Breast epithelium (tissue), 4 donors: Measurements from ENCODE around the gene YAF2. TPM values are rescaled to one million over a fixed set of nuclear protein-coding genes. Genes with fewer than 3 reads are reported as not detected.

ENCODE experiments used
- DNase-seq, 2 donors: peaks; one replicate each; pipeline ENCODE4 v3.0.0-alpha.2; 2019; ENCODE audit warnings: low spot score in 2 of 2
- H3K27ac ChIP-seq, 2 donors: fragments of 200-600 bp; sonication (generic) in 1 of 2; one replicate each; pipeline ENCODE4 v1.5.1; 2016 to 2019; ENCODE audit warnings: mild to moderate bottlenecking in 1 of 2
- H3K27me3 ChIP-seq, 2 donors: fragments of 200-600 bp; sonication (generic) in 1 of 2; one replicate each; pipeline versions ENCODE4 v1.5.1 to v1.6.0; 2017 to 2019; ENCODE audit warnings: control low read depth in 1 of 2, mild to moderate bottlenecking in 1 of 2
- H3K36me3 ChIP-seq: fragments of 200-600 bp; one replicate; pipeline ENCODE4 v1.5.1; 2019
- H3K4me1 ChIP-seq, 2 donors: fragments of 200-600 bp; sonication (generic); one replicate each; pipeline ENCODE4 v1.5.1; 2016 to 2019; ENCODE audit warnings: control low read depth in 1 of 2
- H3K4me3 ChIP-seq, 3 donors: fragments of 200-600 bp; sonication (generic); 1 replicate in 2 of 3; 2 replicates in 1 of 3; pipeline ENCODE4 v1.5.1; 2016 to 2019; ENCODE audit warnings: mild to moderate bottlenecking in 3 of 3, moderate library complexity in 2 of 3
- H3K9me3 ChIP-seq, 2 donors: fragments of 200-600 bp; sonication (generic) in 1 of 2; one replicate each; pipeline ENCODE4 v1.5.1; 2016 to 2019; ENCODE audit warnings: control low read depth in 1 of 2
- POLR2A ChIP-seq: fragments of 450-650 bp; IDR thresholded peaks from one replicate; pipeline ENCODE4 v1.6.1; 2016; ENCODE audit warnings: antibody characterized with exemption, mild to moderate bottlenecking, moderate library complexity
- POLR2AphosphoS5 ChIP-seq, 3 donors: sonication (generic); formaldehyde crosslinking; IDR thresholded peaks; one replicate each; pipeline ENCODE4 v1.6.1; 2017; ENCODE audit warnings: antibody characterized with exemption in 3 of 3
- intact Hi-C: fragments of 100-400 bp; cut with DNase I; formaldehyde crosslinking; loops from one replicate; pipeline ENCODE4 v1.15.1; 2023; ENCODE audit warnings: low total_unique reads
- total RNA-seq, 3 donors: library from RNA; depleted of rRNA; stranded (reverse); fragments of >200 nt; gene quantifications; one replicate each; pipeline ENCODE4 v1.1.0, GENCODE V29; 2016
- TF ChIP-seq, protein P1 (sequence below), 3 donors: fragments of 450-650 bp; IDR thresholded peaks; one replicate each; pipeline ENCODE4 v1.5.1; 2016 to 2017; ENCODE audit warnings: antibody characterized with exemption in 3 of 3, mild to moderate bottlenecking in 3 of 3, moderate library complexity in 3 of 3

The YAF2 gene
- total RNA-seq, 3 donors from 2014 or later = 32.1 to 43.2 (median 39.4) TPM

DNA sequence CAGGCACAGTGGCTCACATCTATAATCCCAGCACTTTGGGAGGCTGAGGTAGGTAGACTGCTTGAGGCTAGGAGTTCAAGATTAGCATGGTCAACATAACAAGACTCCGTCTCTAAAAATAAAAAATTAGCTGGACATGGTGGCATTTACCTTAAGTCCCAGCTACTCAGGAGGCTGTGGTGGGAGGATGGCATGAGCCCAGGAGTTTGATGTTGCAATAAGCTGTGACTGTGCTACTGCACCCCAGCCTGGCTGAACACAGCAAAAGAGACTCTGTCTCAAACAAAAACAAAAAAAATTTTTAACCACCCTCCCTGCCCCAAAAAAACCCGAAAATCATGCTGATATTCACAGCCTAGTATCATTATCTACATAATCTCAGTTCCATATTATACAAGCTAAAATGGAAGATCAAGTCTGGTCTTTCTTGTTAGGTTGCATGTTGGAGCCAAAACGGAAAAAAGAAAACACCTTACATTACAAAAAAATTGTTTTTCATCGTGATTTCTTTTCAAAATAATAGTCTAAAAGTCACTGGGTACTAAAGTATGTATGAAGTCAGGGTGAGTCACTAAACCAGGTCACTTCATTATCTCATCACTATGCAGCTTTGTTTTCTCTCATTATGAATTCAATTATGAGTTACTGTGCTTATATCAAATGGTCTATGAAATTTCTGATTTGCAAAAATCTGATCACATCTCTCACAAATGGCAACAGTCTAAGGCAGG lies 107.2 kb downstream of the YAF2 start:
- TF ChIP-seq POLR2A = no peak
- TF ChIP-seq POLR2AphosphoS5 (IDR thresholded peaks at IDR 0.05) = no peak
- TF ChIP-seq, protein P1, sequence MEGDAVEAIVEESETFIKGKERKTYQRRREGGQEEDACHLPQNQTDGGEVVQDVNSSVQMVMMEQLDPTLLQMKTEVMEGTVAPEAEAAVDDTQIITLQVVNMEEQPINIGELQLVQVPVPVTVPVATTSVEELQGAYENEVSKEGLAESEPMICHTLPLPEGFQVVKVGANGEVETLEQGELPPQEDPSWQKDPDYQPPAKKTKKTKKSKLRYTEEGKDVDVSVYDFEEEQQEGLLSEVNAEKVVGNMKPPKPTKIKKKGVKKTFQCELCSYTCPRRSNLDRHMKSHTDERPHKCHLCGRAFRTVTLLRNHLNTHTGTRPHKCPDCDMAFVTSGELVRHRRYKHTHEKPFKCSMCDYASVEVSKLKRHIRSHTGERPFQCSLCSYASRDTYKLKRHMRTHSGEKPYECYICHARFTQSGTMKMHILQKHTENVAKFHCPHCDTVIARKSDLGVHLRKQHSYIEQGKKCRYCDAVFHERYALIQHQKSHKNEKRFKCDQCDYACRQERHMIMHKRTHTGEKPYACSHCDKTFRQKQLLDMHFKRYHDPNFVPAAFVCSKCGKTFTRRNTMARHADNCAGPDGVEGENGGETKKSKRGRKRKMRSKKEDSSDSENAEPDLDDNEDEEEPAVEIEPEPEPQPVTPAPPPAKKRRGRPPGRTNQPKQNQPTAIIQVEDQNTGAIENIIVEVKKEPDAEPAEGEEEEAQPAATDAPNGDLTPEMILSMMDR (IDR thresholded peaks at IDR 0.05) = no peak
- no peak overlapping the region for H3K27ac ChIP-seq
- DNase-seq = peak in 1 of 2 donors; percentile 50
- peaks cover 0 to 6% of the 10 kb centered on the region in 2 donors for H3K4me1 ChIP-seq
- no peaks in the 10 kb centered on the region for H3K9me3 ChIP-seq
- H3K4me3 ChIP-seq = peak overlapping the region in 1 of 3 donors; percentile 14
- H3K27me3 ChIP-seq = no peaks in the 10 kb centered on the region
- intact Hi-C loops = no loop called here
- no peaks in the 10 kb centered on the region for H3K36me3 ChIP-seq

GRCh38 chr12:42129595-42130204 lies 108.3 kb downstream of the YAF2 start:
- H3K4me3 ChIP-seq = no peak overlapping the region
- DNase-seq = no peak
- H3K27ac ChIP-seq = no peak overlapping the region
- H3K4me1 ChIP-seq = peaks cover 0 to 6% of the 10 kb centered on the region in 2 donors
- no peaks in the 10 kb centered on the region for H3K27me3 ChIP-seq
- TF ChIP-seq POLR2AphosphoS5 (IDR thresholded peaks at IDR 0.05) = no peak
- TF ChIP-seq, protein P1 (IDR thresholded peaks at IDR 0.05) = peak; percentile 40 to 87 (median 78)
- no peak for TF ChIP-seq POLR2A
- H3K9me3 ChIP-seq = no peaks in the 10 kb centered on the region
- intact Hi-C loops = no loop called here
- H3K36me3 ChIP-seq = no peaks in the 10 kb centered on the region

- intact Hi-C loops = no loop called here
- Histone ChIP-seq H3K4me1 (peaks cover 0 to 6% of the 10 kb centered on the region in 2 donors), H3K4me3 (no peak overlapping the region), H3K36me3 (no peaks in the 10 kb centered on the region), H3K27ac (no peak overlapping the region), H3K9me3 (no peaks in the 10 kb centered on the region), H3K27me3 (no peaks in the 10 kb centered on the region)
- TF ChIP-seq POLR2AphosphoS5 (IDR thresholded peaks at IDR 0.05) (no peak), POLR2A (no peak)
- TF ChIP-seq, protein P1 (IDR thresholded peaks at IDR 0.05) = no peak
- no peak for DNase-seq
Measured at GRCh38 chr12:42128888-42129287, 109.2 kb downstream of the YAF2 start.

DNA sequence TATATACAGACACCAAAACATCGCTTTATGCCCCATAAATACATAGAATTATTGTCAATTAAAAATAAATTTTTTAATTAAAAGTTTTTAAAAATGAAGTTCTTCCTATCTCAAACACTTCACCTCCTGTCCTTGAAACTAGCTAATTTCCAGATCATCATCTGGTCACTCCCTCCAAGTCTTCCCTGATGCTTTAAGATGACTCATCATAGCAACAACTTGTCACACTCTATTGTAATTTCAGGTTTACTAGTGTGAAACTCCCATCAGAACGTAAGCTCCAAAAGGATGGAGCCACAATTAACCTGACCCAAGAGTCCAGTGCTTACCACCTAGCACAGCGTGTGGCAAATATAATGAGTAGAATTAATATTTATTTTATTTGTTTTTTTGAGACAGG lies 109.7 kb downstream of the YAF2 start:
- Histone ChIP-seq H3K27me3 (no peaks in the 10 kb centered on the region), H3K4me3 (no peak overlapping the region), H3K4me1 (peaks cover 0 to 6% of the 10 kb centered on the region in 2 donors), H3K27ac (no peak overlapping the region), H3K9me3 (no peaks in the 10 kb centered on the region), H3K36me3 (no peaks in the 10 kb centered on the region)
- TF ChIP-seq, protein P1 (IDR thresholded peaks at IDR 0.05) = no peak
- no peak for TF ChIP-seq POLR2A
- TF ChIP-seq POLR2AphosphoS5 (IDR thresholded peaks at IDR 0.05) = no peak
- DNase-seq = no peak
- intact Hi-C loops = no loop called here

DNA sequence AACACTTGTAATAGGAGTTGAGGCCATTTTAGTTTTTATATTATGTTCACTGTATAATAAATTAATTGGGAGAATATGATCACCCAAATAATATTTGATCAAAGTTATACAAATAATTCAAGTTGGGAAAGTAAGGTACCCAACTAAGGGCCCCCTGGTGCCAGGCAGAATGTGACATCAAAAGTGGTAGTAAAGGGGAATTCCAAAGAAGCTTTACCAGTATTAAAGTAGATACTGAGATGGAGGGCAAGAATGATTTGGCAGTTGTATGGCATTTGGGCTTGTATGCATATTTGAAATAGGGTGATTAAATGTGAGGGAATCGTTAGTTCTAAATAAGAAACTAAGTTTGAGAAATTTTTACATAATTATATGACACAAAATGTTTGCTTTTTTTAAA lies 111.1 kb downstream of the YAF2 start:
- DNase-seq = no peak
- no peaks in the 10 kb centered on the region for H3K9me3 ChIP-seq
- no peak overlapping the region for H3K4me3 ChIP-seq
- no peaks in the 10 kb centered on the region for H3K36me3 ChIP-seq
- no peak overlapping the region for H3K27ac ChIP-seq
- H3K4me1 ChIP-seq = peaks cover 0 to 6% of the 10 kb centered on the region in 2 donors
- H3K27me3 ChIP-seq = no peaks in the 10 kb centered on the region
- TF ChIP-seq POLR2AphosphoS5 (IDR thresholded peaks at IDR 0.05) = no peak
- TF ChIP-seq, protein P1 (IDR thresholded peaks at IDR 0.05) = no peak
- intact Hi-C loops = no loop called here
